HG02678 (cell line): Measurements from ENCODE around the gene PECR.
"Not testable (repeated sequence)": the region's sequence is repeated elsewhere in the genome, so short reads cannot be mapped to it uniquely, and the experiment has no call there.

Experiments used
- ATAC-seq: cut with Tn5 transposase; IDR thresholded peaks from one replicate; pipeline ENCODE4 v1.9.1; 2021; ENCODE audit warnings: mild to moderate bottlenecking, moderate library complexity; ENCODE audit not compliant: unreplicated experiment

PECR gene

DNA sequence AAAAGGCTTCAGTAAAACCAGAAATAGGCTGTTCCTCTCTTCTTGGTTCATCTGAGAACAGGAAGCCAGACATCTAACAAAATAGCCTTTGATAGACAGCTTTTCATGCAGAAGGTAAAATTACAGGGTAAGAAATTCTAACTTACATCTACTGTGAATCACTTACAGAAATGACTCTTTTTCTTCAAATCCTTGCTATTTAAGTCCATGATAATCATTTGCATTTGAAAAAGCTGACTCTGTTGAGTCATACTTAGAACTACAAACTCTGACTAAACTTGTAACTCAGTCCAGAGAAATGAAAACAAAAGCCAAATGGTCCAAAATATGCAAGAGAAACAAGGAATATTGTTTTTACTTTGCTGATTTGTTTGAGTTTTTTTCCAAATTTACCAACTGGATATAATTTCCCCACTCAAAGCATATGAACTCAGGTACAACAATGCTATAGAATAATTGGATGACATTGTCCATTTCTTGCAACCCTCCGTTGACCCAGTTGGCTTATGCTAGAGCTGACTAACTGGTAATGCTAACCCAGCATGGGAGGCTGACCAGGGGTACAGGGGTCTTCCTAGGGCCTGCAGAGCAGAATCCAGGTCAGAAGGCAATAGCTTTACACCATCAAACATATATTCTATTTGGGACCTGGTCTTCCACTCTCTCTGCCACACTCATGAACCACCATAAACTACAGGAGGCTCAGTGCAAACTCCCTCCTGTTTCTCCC lies 49.5 kb downstream of the PECR start:
- ATAC-seq, result peak; percentile 70

GRCh38 chr2:216030216-216030615 lies 51.4 kb downstream of the PECR start:
- no peak for ATAC-seq

DNA sequence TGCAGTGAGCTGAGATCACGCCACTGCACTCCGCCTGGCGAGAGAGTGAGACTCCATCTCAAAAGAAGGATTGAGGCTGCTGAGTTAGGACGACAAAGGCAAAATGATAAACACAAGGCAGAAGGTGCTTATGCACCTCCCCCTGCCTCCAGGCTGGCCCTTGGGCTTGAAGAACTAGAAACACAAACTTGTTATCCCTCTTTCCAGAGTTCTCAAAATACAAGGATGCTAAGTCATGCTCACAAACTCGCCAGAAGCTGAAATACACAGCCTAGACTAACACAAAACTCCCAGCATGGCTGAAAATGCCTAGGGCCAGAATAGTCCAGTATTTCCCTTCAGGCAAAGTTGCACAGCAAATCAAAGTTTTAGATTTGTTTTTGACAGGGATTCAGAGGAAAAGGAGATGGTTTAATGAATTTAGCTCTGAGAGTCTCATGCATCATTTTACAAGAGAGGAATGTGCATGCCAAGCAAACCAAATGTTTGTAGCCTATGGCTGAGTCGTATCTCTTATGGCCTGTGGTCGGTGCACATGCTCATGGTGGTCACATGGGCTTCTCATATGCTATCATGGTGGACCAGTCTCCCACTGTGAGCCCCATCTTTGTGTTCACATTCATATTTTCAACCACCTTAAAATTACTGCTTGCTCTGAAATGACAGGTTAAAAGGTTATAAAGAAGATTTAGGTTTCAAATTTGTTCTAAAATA lies 52.0 kb downstream of the PECR start:
- ATAC-seq, result no peak

GRCh38 chr2:216024779-216025336 lies 56.8 kb downstream of the PECR start:
- ATAC-seq, result no peak

GRCh38 chr2:216023055-216023648 lies 58.5 kb downstream of the PECR start:
- peak; percentile 90 for ATAC-seq

- ATAC-seq, result no peak
Observed at GRCh38 chr2:216021768-216022565, 59.6 kb downstream of the PECR start.

GRCh38 chr2:216018709-216019108 lies 62.9 kb downstream of the PECR start:
- no peak for ATAC-seq

DNA sequence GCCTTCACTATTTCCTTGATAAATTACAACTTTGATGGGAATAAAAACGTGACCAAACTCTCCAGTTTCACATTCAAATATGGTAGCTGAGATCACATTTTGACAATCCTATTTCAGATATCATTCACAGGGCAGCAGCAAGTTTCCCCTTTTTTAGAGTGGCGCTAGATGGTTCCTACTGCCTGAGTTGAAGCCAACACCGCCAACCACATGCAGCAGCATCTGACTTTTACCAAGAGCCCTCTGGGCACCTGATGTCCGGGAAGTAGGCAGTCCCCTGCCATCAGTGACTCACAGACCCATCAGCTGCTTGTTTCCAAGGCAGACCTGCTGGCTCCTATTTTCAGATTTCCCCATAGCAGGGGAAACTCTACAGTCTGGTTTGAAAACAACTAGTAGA lies 64.2 kb downstream of the PECR start:
- ATAC-seq, result peak; percentile 25

- no peak for ATAC-seq
Observed at GRCh38 chr2:216016581-216016980, 65.0 kb downstream of the PECR start.

- peak; percentile 84 for ATAC-seq
Observed at GRCh38 chr2:216015722-216016464, 65.7 kb downstream of the PECR start.

DNA sequence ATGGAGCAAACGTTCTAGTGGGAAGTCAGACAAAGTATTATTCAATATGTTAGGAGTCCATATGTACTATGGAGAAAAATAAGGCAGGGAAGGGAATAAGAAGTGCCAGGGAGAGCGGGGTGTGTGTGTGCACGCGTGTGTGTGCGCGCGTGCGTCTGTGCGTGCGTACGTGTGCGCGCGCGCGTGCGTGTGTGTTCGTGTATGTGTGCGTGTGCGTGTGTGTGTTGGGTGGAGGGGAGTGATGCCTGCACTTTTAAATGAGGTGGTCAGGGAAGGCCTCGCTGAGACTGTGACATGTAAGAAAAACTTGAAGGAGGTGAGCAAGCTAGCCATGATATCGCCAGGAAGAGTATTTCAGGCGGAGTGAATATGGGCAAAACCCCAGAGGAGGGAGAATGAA lies 66.6 kb downstream of the PECR start:
- no peak for ATAC-seq

- ATAC-seq, result no peak
Observed at GRCh38 chr2:216014006-216014405, 67.6 kb downstream of the PECR start.

- peak; percentile 37 for ATAC-seq
Observed at GRCh38 chr2:216013080-216013909, 68.3 kb downstream of the PECR start, which contains the start of gene MREG. MREG (minus strand) TSS chr2:216013551; CDS start chr2:216013327, 224 bp downstream.

DNA sequence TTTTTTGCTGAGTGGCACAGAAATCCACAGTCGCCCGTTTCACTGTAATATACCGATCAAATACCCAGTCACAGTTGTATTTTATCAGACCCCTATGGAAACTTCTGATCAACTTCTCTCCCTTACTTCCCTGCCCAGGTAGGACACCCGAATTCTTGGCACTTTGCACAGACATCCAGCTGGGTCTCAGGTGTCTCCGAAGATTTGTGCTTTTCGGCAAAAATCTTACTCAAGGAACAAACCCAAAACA lies 68.9 kb downstream of the PECR start:
- no peak for ATAC-seq

GRCh38 chr2:216012133-216012829 lies 69.3 kb downstream of the PECR start:
- no peak for ATAC-seq

DNA sequence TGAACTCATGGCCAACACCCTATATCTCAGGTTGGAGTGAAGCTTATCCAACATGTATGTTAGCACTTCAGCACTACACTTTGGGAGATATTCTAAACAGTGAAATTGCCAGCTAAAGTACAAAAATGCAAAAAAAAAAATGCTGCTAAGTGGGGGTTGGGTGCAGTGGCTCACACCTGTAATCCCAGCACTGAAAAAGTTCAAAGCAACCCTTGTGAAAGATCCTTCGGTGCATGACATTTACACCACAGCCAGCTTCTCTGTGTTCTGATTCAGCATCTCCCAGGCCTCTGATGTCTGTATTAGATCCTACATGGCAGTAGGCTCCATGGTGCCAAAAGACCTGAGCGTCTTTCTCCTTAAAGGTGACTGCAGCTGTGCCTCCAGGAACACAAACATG lies 72.4 kb downstream of the PECR start:
- not testable (repeated sequence) for ATAC-seq

DNA sequence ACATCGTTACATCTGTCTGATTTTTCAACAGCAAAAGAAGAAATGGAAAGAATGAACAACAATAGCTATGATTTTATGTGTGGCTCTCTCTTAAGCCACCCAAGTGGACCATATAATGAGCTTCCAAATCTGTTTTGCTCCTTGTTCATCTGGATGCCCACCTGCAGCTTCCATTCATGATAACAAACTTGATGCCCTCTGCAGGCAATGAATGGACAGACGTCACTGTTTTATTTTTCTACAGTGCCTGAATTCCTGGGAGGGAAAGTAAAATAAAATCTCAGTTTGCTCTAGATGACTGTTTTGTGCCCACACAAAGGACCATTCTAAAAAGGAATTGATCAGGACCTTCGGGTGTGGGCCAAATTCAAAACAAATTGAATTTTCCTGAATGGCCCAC lies 73.2 kb downstream of the PECR start:
- no peak for ATAC-seq

- ATAC-seq, result peak; percentile 47
Observed at GRCh38 chr2:216006164-216006663, 75.4 kb downstream of the PECR start.
